H9 (cell line): ENCODE results near the gene NCKAP5. TPM values are rescaled to one million over a fixed set of nuclear protein-coding genes. Genes with fewer than 3 reads are reported as not detected.

Experiments
- DNase-seq: peaks from one replicate; pipeline ENCODE4 v3.0.0-alpha.2; 2017
- H2AFZ ChIP-seq: one replicate; pipeline ENCODE4 v1.6.1; 2013; ENCODE audit warnings: mild to moderate bottlenecking, low read length, control low read depth, moderate library complexity
- H2AK5ac ChIP-seq: 2 replicates; pipeline ENCODE4 v1.6.1; 2013; ENCODE audit warnings: low read length, control low read depth, mixed read lengths; ENCODE audit not compliant: insufficient read length
- H2BK120ac ChIP-seq: one replicate; pipeline ENCODE4 v1.6.1; 2013; ENCODE audit warnings: low read depth, mild to moderate bottlenecking, low read length, control low read depth, inconsistent platforms; ENCODE audit not compliant: poor library complexity, severe bottlenecking
- H2BK12ac ChIP-seq: 2 replicates; pipeline ENCODE4 v1.6.1; 2013; ENCODE audit warnings: low read length, control low read depth, mixed read lengths, low read depth; ENCODE audit not compliant: insufficient read length
- H2BK15ac ChIP-seq: 2 replicates; pipeline ENCODE4 v1.6.1; 2013; ENCODE audit warnings: low read depth, low read length, control low read depth
- H2BK20ac ChIP-seq: one replicate; pipeline ENCODE4 v1.6.1; 2013; ENCODE audit warnings: low read depth, mild to moderate bottlenecking, low read length, control low read depth, inconsistent platforms; ENCODE audit not compliant: poor library complexity, severe bottlenecking
- H2BK5ac ChIP-seq: 2 replicates; pipeline ENCODE4 v1.6.1; 2013; ENCODE audit warnings: low read length, control low read depth, mixed read lengths; ENCODE audit not compliant: insufficient read length
- H3K14ac ChIP-seq: 2 replicates; pipeline ENCODE4 v1.6.1; 2013; ENCODE audit warnings: low read length, control low read depth; ENCODE audit not compliant: insufficient read depth
- H3K18ac ChIP-seq: 2 replicates; pipeline ENCODE4 v1.6.1; 2013; ENCODE audit warnings: low read depth, mild to moderate bottlenecking, mixed read lengths, low read length, control low read depth; ENCODE audit not compliant: insufficient read length
- H3K23ac ChIP-seq: 2 replicates; pipeline ENCODE4 v1.6.1; 2013; ENCODE audit warnings: low read length, control low read depth, mixed read lengths, low read depth; ENCODE audit not compliant: insufficient read length
- H3K23me2 ChIP-seq: 2 replicates; pipeline ENCODE4 v1.6.1; 2013; ENCODE audit warnings: low read depth, mild to moderate bottlenecking, mixed read lengths, low read length, control low read depth; ENCODE audit not compliant: insufficient read length, poor library complexity, severe bottlenecking
- H3K27ac ChIP-seq: 2 replicates; pipeline ENCODE4 v1.5.1; 2013; ENCODE audit warnings: low read length, control low read depth, mixed read lengths, low read depth; ENCODE audit not compliant: insufficient read length
- H3K27me3 ChIP-seq: 2 replicates; pipeline ENCODE4 v1.6.1; 2013; ENCODE audit warnings: low read length, control low read depth, inconsistent platforms; ENCODE audit not compliant: insufficient read depth
- H3K4ac ChIP-seq: 2 replicates; pipeline ENCODE4 v1.6.1; 2013; ENCODE audit warnings: low read depth, mild to moderate bottlenecking, control low read depth, inconsistent platforms, low read length, moderate library complexity
- H3K4me1 ChIP-seq: 2 replicates; pipeline ENCODE4 v1.6.1; 2013; ENCODE audit warnings: low read length, control low read depth, inconsistent platforms; ENCODE audit not compliant: insufficient read depth
- H3K4me2 ChIP-seq: 2 replicates; pipeline ENCODE4 v1.6.1; 2013; ENCODE audit warnings: low read length, control low read depth, mixed read lengths; ENCODE audit not compliant: insufficient read length, insufficient read depth
- H3K56ac ChIP-seq: 2 replicates; pipeline ENCODE4 v1.6.1; 2013; ENCODE audit warnings: low read depth, mild to moderate bottlenecking, mixed read lengths, low read length, control low read depth; ENCODE audit not compliant: insufficient read length
- H3K79me1 ChIP-seq: 2 replicates; pipeline ENCODE4 v1.6.1; 2013; ENCODE audit warnings: low read depth, mild to moderate bottlenecking, moderate library complexity, low read length, control low read depth, inconsistent platforms; ENCODE audit not compliant: insufficient read depth, poor library complexity, severe bottlenecking
- H3K79me2 ChIP-seq: 2 replicates; pipeline ENCODE4 v1.6.1; 2013; ENCODE audit warnings: low read length, control low read depth, inconsistent platforms; ENCODE audit not compliant: insufficient read depth
- H3K9ac ChIP-seq: 2 replicates; pipeline ENCODE4 v1.6.1; 2013; ENCODE audit warnings: low read length, control low read depth, mixed read lengths; ENCODE audit not compliant: insufficient read length; ENCODE audit errors: extremely low read depth
- H3K9me3 ChIP-seq: one replicate; pipeline ENCODE4 v1.6.1; 2013; ENCODE audit warnings: low read depth, low read length, inconsistent platforms; ENCODE audit not compliant: control insufficient read depth
- H3T11ph ChIP-seq: one replicate; pipeline ENCODE4 v1.6.1; 2013; ENCODE audit warnings: mild to moderate bottlenecking, low read length, control low read depth, inconsistent platforms
- H4K20me1 ChIP-seq: one replicate; pipeline ENCODE4 v1.6.1; 2013; ENCODE audit not compliant: control insufficient read depth, insufficient read length, insufficient read depth
- H4K5ac ChIP-seq: 2 replicates; pipeline ENCODE4 v1.6.1; 2013; ENCODE audit warnings: low read depth, mild to moderate bottlenecking, mixed read lengths, low read length, control low read depth; ENCODE audit not compliant: insufficient read length
- H4K8ac ChIP-seq: replicated peaks from 2 replicates; pipeline ENCODE4 v1.6.1; 2013; ENCODE audit warnings: low read length, control low read depth, mixed read lengths, low read depth; ENCODE audit not compliant: insufficient read length
- H4K91ac ChIP-seq: 2 replicates; pipeline ENCODE4 v1.6.1; 2013; ENCODE audit warnings: low read depth, mild to moderate bottlenecking, moderate library complexity, mixed read lengths, low read length, control low read depth; ENCODE audit not compliant: insufficient read length
- H3K27ac Mint-ChIP-seq, 3 experiments: 2 replicates in 2 of 3; 3 replicates in 1 of 3; pipeline ENCODE4 v1.8.0; 2020 to 2021; ENCODE audit warnings: mixed read lengths in 3 of 3, mild to moderate bottlenecking in 1 of 3, moderate library complexity in 1 of 3
- H3K27me3 Mint-ChIP-seq: 2 replicates; pipeline ENCODE4 v1.8.0; 2021; ENCODE audit warnings: low read depth, mild to moderate bottlenecking, moderate library complexity, mixed read lengths
- H3K36me3 Mint-ChIP-seq, 3 experiments: 2 replicates in 2 of 3; 3 replicates in 1 of 3; pipeline ENCODE4 v1.8.0; 2020 to 2021; ENCODE audit warnings: low read depth in 3 of 3, mixed read lengths in 3 of 3; ENCODE audit not compliant: insufficient read depth in 1 of 3
- H3K4me1 Mint-ChIP-seq, 2 experiments: 2 replicates each; pipeline ENCODE4 v1.8.0; 2020; ENCODE audit warnings: mixed read lengths in 2 of 2
- H3K4me3 Mint-ChIP-seq, 2 experiments: 2 replicates in 1 of 2; 3 replicates in 1 of 2; pipeline ENCODE4 v1.8.0; 2020 to 2021; ENCODE audit warnings: mild to moderate bottlenecking in 2 of 2, mixed read lengths in 2 of 2, moderate library complexity in 1 of 2
- H3K9me3 Mint-ChIP-seq, 2 experiments: 2 replicates in 1 of 2; 3 replicates in 1 of 2; pipeline ENCODE4 v1.8.0; 2020; ENCODE audit warnings: mild to moderate bottlenecking in 2 of 2, mixed read lengths in 2 of 2, moderate library complexity in 1 of 2
- WGBS: extraction: QIAGEN DNeasy Blood & Tissue Kit; methylation state at CpG from one replicate; pipeline ENCODE4 v1.1.7; 2013; ENCODE audit warnings: missing lambda C conversion rate, low lambda C conversion rate, mixed read lengths; ENCODE audit not compliant: insufficient read length; ENCODE audit errors: extremely low coverage; 5-methylcytosine and 5-hydroxymethylcytosine counted together
- total RNA-seq: library from RNA; stranded (reverse); gene quantifications from 2 replicates; pipeline ENCODE4 v1.2.1, GENCODE V29; 2021
- TF ChIP-seq, protein P1 (sequence below): fragments of 200-600 bp; sonication (generic); conservative IDR thresholded peaks from 3 replicates; pipeline ENCODE4 v1.8.0; 2021; ENCODE audit warnings: antibody characterized with exemption, mild to moderate bottlenecking

Gene NCKAP5
- total RNA-seq, 1 experiment from 2014 or later: 0.26 TPM

- Histone ChIP-seq H3K4ac (no peak overlapping the region), H3K4me1 (peaks cover 11% of the 10 kb centered on the region; the same call in 1 of the 2 replicates), H2BK15ac (no peak overlapping the region), H3K23ac (no peak overlapping the region), H4K20me1 (no peaks in the 10 kb centered on the region), H3K27me3 (no peaks in the 10 kb centered on the region), H2BK120ac (no peak overlapping the region), H4K5ac (no peak overlapping the region), H3K9ac (no peak overlapping the region), H3K27ac (no peak overlapping the region), H3K4me2 (no peak overlapping the region), H3K18ac (no peak overlapping the region), H2AFZ (no peak overlapping the region), H4K91ac (no peak overlapping the region), H3K23me2 (no peaks in the 10 kb centered on the region), H2AK5ac (no peak overlapping the region), H3K56ac (no peak overlapping the region), H2BK12ac (no peak overlapping the region), H3K79me1 (no peaks in the 10 kb centered on the region), H3T11ph (no peak overlapping the region), H2BK20ac (no peak overlapping the region), H2BK5ac (no peak overlapping the region), H3K14ac (no peak overlapping the region), H4K8ac (no peak overlapping the region), H3K79me2 (no peaks in the 10 kb centered on the region), H3K9me3 (no peaks in the 10 kb centered on the region)
- TF ChIP-seq, protein P1, sequence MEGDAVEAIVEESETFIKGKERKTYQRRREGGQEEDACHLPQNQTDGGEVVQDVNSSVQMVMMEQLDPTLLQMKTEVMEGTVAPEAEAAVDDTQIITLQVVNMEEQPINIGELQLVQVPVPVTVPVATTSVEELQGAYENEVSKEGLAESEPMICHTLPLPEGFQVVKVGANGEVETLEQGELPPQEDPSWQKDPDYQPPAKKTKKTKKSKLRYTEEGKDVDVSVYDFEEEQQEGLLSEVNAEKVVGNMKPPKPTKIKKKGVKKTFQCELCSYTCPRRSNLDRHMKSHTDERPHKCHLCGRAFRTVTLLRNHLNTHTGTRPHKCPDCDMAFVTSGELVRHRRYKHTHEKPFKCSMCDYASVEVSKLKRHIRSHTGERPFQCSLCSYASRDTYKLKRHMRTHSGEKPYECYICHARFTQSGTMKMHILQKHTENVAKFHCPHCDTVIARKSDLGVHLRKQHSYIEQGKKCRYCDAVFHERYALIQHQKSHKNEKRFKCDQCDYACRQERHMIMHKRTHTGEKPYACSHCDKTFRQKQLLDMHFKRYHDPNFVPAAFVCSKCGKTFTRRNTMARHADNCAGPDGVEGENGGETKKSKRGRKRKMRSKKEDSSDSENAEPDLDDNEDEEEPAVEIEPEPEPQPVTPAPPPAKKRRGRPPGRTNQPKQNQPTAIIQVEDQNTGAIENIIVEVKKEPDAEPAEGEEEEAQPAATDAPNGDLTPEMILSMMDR: no peak
- peaks cover 76 to 78% of the 10 kb centered on the region in 2 experiments for H3K4me1 Mint-ChIP-seq
- H3K4me3 Mint-ChIP-seq: no peak overlapping the region
- no peaks in the 10 kb centered on the region for H3K36me3 Mint-ChIP-seq
- H3K27me3 Mint-ChIP-seq: peaks cover 7% of the 10 kb centered on the region
- DNase-seq: no peak
- WGBS: no CpG with 5 or more reads among the region's 4 CpGs
- H3K9me3 Mint-ChIP-seq: no peaks in the 10 kb centered on the region
- no peak overlapping the region; a peak in 1 of 7 replicates for H3K27ac Mint-ChIP-seq
These were observed 1.1 kb upstream of the NCKAP5 start for GRCh38 chr2:133569286-133569830.
